Parathyroid adenoma (tissue), 2 donors: ENCODE data around the gene TMEM218.

ENCODE experiments used
- H2AFZ ChIP-seq: fragments of 300-600 bp; sonication (generic); one replicate; pipeline ENCODE4 v1.7.0; 2017; ENCODE audit warnings: antibody characterized with exemption, mild to moderate bottlenecking
- H3K27ac ChIP-seq: fragments of 300-600 bp; sonication (generic); one replicate; pipeline ENCODE4 v1.7.0; 2017
- H3K27me3 ChIP-seq: fragments of 300-600 bp; sonication (generic); one replicate; pipeline ENCODE4 v1.7.0; 2017; ENCODE audit warnings: low read length; ENCODE audit not compliant: control insufficient read depth, insufficient read depth
- H3K36me3 ChIP-seq: fragments of 300-600 bp; sonication (generic); one replicate; pipeline ENCODE4 v1.7.0; 2017; ENCODE audit warnings: low read length; ENCODE audit not compliant: control insufficient read depth, insufficient read depth
- H3K4me1 ChIP-seq: fragments of 300-600 bp; sonication (generic); one replicate; pipeline ENCODE4 v1.7.0; 2017; ENCODE audit warnings: control low read depth
- H3K4me2 ChIP-seq: fragments of 300-600 bp; sonication (generic); one replicate; pipeline ENCODE4 v1.7.0; 2017; ENCODE audit warnings: low read length
- H3K4me3 ChIP-seq: fragments of 300-600 bp; sonication (generic); one replicate; pipeline ENCODE4 v1.7.0; 2017; ENCODE audit warnings: low read depth, low read length
- H3K79me2 ChIP-seq: fragments of 300-600 bp; sonication (generic); one replicate; pipeline ENCODE4 v1.7.0; 2017; ENCODE audit warnings: control low read depth
- H3K9ac ChIP-seq: fragments of 300-600 bp; sonication (generic); one replicate; pipeline ENCODE4 v1.7.0; 2017; ENCODE audit warnings: mild to moderate bottlenecking
- H3K9me3 ChIP-seq: fragments of 300-600 bp; sonication (generic); one replicate; pipeline ENCODE4 v1.7.0; 2017; ENCODE audit warnings: low read length; ENCODE audit not compliant: control insufficient read depth
- CTCF ChIP-seq: fragments of 300-600 bp; sonication (generic); IDR thresholded peaks from one replicate; pipeline ENCODE4 v1.7.0; 2017; ENCODE audit warnings: antibody characterized with exemption, mild to moderate bottlenecking
- donor health status: primary hyperparathyroidism.

Gene TMEM218

DNA sequence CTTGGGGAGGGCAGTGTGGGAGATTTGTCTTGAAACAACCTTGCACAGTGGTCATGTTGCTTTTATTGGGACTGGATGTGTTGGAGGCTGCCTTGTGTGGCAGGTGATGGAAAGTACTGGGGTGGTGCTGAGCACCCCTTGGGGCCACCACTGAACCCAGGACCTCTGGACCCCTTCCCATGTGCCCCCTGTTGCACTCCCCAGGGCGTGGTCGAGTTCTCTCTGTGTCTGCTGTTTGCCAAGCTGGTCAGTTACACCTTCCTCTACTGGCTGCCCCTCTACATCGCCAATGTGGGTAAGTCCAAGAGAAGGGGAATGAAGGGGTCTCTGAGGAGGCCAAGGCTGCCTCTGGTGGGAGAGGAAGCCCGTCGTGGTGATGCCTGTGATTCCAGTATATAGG is 29.4 kb downstream of the TMEM218 start:
- no peaks in the 10 kb centered on the region for H3K79me2 ChIP-seq
- no peaks in the 10 kb centered on the region for H3K27me3 ChIP-seq
- no peak for TF ChIP-seq CTCF
- H3K4me2 ChIP-seq = no peak overlapping the region
- no peaks in the 10 kb centered on the region for H3K9me3 ChIP-seq
- H3K36me3 ChIP-seq = no peaks in the 10 kb centered on the region
- H2AFZ ChIP-seq = no peak overlapping the region
- no peak overlapping the region for H3K9ac ChIP-seq
- no peak overlapping the region for H3K27ac ChIP-seq
- H3K4me1 ChIP-seq = no peaks in the 10 kb centered on the region
- H3K4me3 ChIP-seq = no peak overlapping the region

DNA sequence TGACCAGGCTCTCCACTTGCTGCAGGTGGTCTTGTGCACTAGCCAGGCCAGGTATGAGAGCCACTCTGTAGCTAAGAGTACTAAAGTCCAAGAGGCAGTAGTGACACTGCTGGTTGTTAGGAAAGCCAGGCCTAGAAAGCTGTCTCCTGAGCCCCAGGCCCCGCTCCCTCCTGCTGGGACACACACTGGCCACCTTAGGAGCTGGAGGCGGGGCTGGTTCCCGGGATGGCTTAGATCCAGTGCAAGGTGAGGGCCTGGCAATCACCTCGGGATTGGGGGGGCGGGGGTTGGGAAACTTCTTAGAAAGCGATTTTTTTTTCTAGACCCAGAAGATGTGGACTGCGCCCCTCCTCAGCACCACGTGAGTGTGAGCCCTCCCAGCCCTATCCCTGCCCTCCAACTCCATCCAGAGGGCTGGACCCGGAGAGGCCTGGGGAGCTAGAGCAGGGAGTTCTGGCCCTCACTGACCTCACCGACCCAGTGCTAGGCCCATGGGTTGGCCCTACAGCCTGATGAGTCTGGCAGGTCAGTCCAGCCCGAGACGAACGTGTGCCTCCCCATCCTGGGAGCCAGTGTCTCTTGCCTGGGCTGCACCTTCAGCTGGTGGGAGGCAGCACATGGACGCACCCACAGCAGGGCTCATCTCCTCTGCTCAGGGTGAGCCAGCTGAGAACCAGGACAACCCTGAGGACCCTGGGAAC is 30.2 kb downstream of the TMEM218 start:
- no peak for TF ChIP-seq CTCF

GRCh38 chr11:125080531-125080911 is 30.9 kb downstream of the TMEM218 start:
- H3K4me2 ChIP-seq = no peak overlapping the region
- no peaks in the 10 kb centered on the region for H3K79me2 ChIP-seq
- no peaks in the 10 kb centered on the region for H3K4me1 ChIP-seq
- H2AFZ ChIP-seq = no peak overlapping the region
- no peak overlapping the region for H3K27ac ChIP-seq
- no peak overlapping the region for H3K4me3 ChIP-seq
- no peak overlapping the region for H3K9ac ChIP-seq
- H3K27me3 ChIP-seq = no peaks in the 10 kb centered on the region
- H3K9me3 ChIP-seq = no peaks in the 10 kb centered on the region
- no peak for TF ChIP-seq CTCF
- no peaks in the 10 kb centered on the region for H3K36me3 ChIP-seq

More for the DNA sequence above, 30.2 kb downstream of the TMEM218 start:
- Histone ChIP-seq H3K4me3 (no peak overlapping the region), H3K36me3 (no peaks in the 10 kb centered on the region), H2AFZ (no peak overlapping the region), H3K4me2 (no peak overlapping the region), H3K9ac (no peak overlapping the region), H3K9me3 (no peaks in the 10 kb centered on the region), H3K4me1 (no peaks in the 10 kb centered on the region), H3K27ac (no peak overlapping the region), H3K27me3 (no peaks in the 10 kb centered on the region), H3K79me2 (no peaks in the 10 kb centered on the region)

GRCh38 chr11:125079878-125080530 is 31.4 kb downstream of the TMEM218 start:
- Histone ChIP-seq H3K36me3 (no peaks in the 10 kb centered on the region), H3K27ac (no peak overlapping the region), H3K27me3 (no peaks in the 10 kb centered on the region), H3K9ac (no peak overlapping the region), H3K79me2 (no peaks in the 10 kb centered on the region), H3K4me2 (no peak overlapping the region), H3K4me3 (no peak overlapping the region), H3K4me1 (no peaks in the 10 kb centered on the region), H2AFZ (no peak overlapping the region), H3K9me3 (no peaks in the 10 kb centered on the region)
- TF ChIP-seq CTCF = no peak
